Cardiac fibroblast (primary cell): Measurements from ENCODE around the gene NPAS2.

ENCODE experiments used
- DNase-seq, 2 donors: peaks; one replicate each; pipeline versions ENCODE4 v3.0.0 to v3.0.0-alpha.2; 2010; ENCODE audit warnings: low read depth in 2 of 2
- H3K4me3 ChIP-seq, 2 donors: replicated peaks in 1 of 2; 1 replicate in 1 of 2; 2 replicates in 1 of 2; pipeline ENCODE4 v1.5.1; 2011; ENCODE audit warnings: low read depth in 2 of 2, low read length in 2 of 2, mild to moderate bottlenecking in 2 of 2, moderate library complexity in 1 of 2
- TF ChIP-seq, protein P1 (sequence below): IDR thresholded peaks from one replicate; pipeline ENCODE4 v1.5.1; 2011; ENCODE audit warnings: low read depth, mild to moderate bottlenecking, low read length, inconsistent platforms

The NPAS2 gene

DNA sequence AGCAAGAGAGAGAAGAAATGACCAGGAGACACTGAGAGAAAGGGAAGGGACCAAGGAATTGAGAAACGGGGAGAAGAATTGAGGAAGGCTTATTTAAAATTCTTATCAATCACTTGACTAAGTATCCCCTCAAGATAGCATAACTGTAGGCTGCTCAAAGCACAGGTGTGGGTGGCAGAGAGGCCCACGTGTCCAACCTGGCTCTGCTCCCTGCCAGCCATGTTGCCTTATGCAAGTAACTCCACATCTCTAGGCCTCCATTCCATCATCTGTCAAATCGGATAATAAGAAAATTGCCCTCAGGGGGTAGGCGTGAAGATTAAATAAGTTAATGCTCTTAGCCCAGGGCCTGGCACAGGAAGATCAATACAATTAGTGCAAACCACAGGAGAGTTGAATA lies 7.4 kb upstream of the NPAS2 start:
- no peak for DNase-seq
- TF ChIP-seq, protein P1, sequence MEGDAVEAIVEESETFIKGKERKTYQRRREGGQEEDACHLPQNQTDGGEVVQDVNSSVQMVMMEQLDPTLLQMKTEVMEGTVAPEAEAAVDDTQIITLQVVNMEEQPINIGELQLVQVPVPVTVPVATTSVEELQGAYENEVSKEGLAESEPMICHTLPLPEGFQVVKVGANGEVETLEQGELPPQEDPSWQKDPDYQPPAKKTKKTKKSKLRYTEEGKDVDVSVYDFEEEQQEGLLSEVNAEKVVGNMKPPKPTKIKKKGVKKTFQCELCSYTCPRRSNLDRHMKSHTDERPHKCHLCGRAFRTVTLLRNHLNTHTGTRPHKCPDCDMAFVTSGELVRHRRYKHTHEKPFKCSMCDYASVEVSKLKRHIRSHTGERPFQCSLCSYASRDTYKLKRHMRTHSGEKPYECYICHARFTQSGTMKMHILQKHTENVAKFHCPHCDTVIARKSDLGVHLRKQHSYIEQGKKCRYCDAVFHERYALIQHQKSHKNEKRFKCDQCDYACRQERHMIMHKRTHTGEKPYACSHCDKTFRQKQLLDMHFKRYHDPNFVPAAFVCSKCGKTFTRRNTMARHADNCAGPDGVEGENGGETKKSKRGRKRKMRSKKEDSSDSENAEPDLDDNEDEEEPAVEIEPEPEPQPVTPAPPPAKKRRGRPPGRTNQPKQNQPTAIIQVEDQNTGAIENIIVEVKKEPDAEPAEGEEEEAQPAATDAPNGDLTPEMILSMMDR = no peak
- H3K4me3 ChIP-seq = no peak overlapping the region

DNA sequence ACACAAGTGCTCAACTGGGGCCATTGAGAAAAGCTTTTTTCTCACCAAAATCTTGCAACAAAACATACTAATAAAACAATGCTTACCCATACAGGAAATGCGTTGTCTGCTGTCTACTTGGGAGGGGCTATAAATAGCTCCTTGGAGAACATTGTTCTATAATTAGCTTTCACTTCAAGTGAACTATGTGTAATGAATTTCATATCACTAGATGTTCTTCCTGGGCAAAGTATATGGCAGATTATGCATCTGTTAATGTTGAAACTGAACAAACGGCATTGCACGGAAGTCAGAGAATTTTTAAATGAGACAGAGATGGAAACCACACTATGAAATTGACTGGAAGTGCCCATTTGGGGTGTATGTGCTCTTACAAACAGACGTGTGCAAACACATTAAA lies 6.4 kb upstream of the NPAS2 start:
- peak; percentile 83 to 89 for DNase-seq
- H3K4me3 ChIP-seq = no peak overlapping the region
- TF ChIP-seq, protein P1 = no peak

DNA sequence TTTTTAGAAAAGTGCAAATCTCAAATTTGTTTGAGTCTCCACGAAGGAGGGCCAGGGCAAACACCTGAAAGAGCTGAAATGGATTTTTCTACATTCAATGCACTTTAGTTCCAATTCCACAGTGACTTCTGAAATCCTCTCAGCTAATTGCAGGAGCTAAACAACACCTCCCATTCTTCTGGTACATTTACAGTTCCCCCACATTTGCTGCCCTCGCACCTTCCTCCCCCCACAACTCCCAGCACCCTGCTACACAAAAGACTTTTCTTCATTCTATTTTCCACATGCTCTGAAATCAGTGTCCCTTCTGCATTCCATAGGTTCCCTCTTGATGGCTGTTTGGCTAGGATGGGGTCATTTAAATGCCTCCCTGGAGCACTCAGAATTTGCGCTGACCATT lies 5.9 kb upstream of the NPAS2 start:
- TF ChIP-seq, protein P1 = no peak
- no peak for DNase-seq
- no peak overlapping the region for H3K4me3 ChIP-seq

DNA sequence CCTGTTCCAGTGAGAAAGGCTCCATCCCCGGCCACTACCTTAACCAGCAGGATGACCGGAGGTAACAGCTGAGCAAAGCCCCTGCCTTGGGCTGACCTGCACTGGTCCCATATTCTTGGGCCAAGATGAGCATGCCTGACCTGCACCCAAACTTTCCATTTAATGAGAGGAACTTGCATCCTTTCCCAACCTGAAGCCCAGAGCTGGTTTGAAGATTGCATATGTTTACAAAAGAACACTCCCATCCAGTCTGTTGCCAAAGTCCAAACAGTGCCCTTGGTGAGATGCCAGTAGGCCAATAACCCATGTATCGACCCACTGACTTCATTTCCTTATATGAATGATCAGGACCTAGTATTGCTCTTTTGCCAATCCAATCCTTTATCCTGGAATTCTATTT lies 5.5 kb upstream of the NPAS2 start:
- DNase-seq = no peak
- TF ChIP-seq, protein P1 = no peak
- no peak overlapping the region for H3K4me3 ChIP-seq

DNA sequence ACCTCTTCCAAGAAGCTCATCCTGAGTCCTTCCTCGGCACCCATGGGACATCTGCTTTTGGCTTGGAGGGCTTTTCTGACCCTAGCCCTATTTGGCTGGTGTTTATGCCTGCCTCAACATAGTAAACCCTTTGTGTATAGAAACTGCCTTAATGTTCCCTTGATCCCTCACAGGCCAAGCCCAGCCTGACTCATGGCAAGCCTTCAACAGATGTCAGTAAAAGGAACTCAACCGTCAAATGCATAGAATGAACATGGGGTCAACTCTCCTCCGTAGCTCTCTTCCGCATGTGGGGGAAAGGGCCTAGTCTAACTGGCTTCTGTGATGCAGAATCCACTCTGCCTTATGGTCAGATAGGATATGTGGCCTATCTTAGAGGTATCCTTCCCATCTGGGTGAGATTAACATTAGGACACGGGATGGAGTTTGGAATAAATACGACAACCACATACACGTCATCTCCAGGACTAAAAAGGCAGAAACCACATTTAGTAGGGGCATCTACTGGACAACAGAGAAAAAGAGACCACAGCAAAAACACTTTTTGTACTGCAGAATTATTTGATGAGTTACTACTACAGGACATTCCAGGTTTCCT lies 2.5 kb upstream of the NPAS2 start:
- TF ChIP-seq, protein P1 = no peak
- peak in 1 of 2 donors; percentile 31 for DNase-seq
- peak overlapping the region in 1 of 2 donors; percentile 72 for H3K4me3 ChIP-seq

DNA sequence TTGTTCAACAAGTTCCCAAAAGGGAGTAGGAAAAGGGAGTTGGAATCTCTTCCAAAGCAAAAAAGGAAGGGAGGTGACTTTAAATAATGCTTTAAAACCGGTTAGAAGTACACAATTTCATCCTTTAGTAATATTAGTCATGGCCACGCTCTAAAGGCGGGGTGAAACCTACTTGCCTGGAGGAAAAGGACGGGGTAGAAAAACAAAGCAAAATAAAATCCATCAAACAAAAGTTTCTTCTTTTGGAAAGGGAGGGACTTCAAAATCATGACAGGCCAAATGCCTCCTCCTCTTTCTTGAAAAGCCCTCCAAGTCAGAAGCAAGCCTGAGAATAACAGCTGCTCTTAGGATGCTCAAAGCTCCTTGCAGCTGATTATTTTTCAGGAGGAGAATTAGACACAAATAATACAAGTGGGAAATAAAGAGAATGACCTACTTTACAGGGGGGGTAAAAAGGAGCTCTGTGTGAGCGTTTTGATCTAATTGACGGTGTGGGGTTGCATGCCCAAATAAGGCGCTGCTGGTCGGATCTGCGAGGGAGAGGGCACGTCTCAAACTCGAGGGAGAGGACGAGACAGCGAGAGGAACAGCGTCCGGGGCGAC lies 1.8 kb upstream of the NPAS2 start:
- TF ChIP-seq, protein P1 = no peak
- DNase-seq = peak; percentile 63 to 78
- H3K4me3 ChIP-seq = peak overlapping the region; percentile 72 to 75
